ENCODE measurements around the gene GAS2L2.

The GAS2L2 gene

GRCh38 chr17:35701491-35701890 lies 51.5 kb downstream of the GAS2L2 start:
- DNase-seq, result no peak

DNA sequence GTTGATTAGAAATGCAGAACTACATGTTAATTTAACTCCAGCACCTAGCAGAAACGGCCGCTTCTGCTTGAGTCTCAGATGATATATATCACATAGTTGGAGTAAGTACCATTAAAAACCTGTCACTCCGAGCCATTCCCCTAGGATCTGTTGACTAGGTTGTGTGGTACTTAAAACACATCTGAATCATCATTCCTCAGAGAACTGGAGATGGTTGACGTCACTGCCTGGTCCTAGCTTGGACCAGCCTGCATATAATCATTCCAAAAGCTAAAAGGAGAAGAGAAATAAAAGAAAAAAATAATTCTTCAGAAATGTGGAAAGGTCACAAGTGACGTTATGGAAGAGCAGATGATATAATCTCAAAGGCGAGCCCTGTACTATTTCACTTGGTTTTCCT lies 52.9 kb downstream of the GAS2L2 start:
- no peak for DNase-seq

DNA sequence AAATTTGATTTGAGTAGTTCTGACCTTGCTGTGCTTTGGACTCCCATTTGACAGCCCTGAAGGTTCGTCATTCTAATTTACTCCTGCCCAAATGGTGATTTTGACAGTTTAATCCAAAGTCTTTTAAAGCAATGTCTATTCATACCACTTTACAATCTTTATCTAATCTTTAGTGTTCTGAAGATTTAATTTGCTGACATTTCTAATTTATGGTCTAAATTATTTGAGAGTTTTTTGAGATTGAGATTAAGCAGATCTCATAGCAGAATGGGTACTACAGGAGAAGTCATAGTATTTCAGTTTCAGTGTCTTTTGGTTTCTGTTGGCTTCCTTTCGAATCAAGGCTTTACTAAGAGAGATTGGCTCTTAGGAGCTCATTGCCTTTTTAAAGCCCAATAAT lies 54.2 kb downstream of the GAS2L2 start:
- no peak for DNase-seq

DNA sequence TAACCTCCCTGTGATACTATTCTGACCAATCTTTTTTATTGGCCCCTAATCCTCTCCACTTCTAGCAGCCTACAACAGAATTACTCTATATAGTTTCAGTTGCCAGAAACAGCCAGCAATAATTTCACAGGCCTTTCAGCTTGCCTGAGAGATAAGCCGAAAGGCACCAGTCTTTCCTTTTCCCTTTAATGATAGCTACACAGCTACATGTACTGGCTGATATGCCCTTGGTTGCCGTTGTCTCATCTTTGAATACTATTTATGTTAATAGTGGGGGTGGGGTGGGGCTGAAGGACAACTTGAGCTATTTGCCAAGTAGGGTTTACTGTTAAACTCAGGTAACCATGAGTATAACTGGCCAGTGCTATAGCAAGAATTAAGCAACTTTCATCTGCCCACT lies 57.4 kb downstream of the GAS2L2 start:
- DNase-seq, result no peak

DNA sequence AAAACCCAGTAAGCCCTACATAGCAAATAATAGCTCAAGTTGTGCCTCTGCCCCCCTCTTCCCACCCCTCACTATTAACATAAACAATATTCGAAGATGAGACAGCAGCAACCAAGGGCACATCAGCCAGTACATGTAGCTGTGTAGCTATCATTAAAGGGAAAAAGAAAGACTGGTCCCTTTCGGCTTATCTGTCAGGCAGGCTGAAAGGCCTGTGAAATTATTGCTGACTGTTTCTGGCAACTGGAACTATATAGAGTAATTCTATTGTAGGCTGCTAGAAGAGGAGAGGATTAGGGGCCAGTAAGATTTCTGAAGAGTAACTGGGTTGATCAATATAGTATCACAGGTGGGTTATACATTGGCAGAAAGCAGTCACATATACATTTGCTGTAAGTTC lies 58.1 kb downstream of the GAS2L2 start:
- no peak for DNase-seq

Data from nucleus accumbens (tissue), 56 donors.